Esophagus muscularis mucosa (tissue), 4 donors: ENCODE data around the gene GMPPB.

Experiments used
- EP300 ChIP-seq: sonication (generic); formaldehyde crosslinking; IDR thresholded peaks from one replicate; pipeline ENCODE4 v1.6.1; 2017; ENCODE audit warnings: antibody characterized with exemption
- POLR2A ChIP-seq: fragments of 450-650 bp; IDR thresholded peaks from one replicate; pipeline ENCODE4 v1.6.1; 2017; ENCODE audit warnings: antibody characterized with exemption, moderate library complexity, mild to moderate bottlenecking, low read depth
- TF ChIP-seq, protein P1 (sequence below), 3 experiments: fragments of 200-600 bp in 2 of 3; fragments of 450-650 bp in 1 of 3; sonication (generic) in 2 of 3; IDR thresholded peaks; one replicate each; pipeline ENCODE4 v1.5.1; 2017 to 2019; ENCODE audit warnings: antibody characterized with exemption in 3 of 3, mild to moderate bottlenecking in 2 of 3, moderate library complexity in 1 of 3

DNA sequence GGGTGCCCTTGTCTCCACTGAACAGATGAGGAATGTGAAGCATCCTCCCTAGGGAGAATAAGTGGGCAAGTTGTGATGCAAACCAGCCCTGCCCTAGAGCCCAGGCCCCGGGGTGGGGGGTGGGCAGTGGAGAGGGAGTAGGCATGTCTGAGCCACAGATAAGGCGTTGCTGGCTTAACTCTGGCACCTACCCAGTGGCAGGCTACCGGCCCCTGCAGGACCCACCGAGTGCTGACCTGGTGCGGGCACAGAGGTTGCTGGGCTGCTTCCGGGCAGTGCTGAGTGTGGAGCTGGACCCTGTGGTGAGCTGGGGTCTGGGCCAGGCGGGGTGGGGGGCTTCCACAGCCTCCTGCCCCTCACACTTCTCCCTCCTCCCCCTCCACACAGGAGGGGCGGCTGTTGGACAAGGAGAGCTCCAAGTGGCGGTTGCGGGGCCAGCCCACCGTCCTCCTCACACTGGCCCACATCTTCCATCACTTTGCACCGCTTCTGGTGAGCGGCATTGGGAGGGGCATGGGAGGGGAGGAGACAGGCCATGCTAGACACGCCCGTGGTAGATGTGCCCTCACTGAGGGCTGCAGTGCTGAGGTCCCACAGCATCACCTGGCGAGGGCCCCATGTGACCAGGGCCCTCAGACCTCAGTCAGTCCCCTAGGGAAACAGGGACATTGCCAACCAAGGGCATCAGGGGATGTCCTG, 24.3 kb downstream of the GMPPB start:
- TF ChIP-seq, protein P1, sequence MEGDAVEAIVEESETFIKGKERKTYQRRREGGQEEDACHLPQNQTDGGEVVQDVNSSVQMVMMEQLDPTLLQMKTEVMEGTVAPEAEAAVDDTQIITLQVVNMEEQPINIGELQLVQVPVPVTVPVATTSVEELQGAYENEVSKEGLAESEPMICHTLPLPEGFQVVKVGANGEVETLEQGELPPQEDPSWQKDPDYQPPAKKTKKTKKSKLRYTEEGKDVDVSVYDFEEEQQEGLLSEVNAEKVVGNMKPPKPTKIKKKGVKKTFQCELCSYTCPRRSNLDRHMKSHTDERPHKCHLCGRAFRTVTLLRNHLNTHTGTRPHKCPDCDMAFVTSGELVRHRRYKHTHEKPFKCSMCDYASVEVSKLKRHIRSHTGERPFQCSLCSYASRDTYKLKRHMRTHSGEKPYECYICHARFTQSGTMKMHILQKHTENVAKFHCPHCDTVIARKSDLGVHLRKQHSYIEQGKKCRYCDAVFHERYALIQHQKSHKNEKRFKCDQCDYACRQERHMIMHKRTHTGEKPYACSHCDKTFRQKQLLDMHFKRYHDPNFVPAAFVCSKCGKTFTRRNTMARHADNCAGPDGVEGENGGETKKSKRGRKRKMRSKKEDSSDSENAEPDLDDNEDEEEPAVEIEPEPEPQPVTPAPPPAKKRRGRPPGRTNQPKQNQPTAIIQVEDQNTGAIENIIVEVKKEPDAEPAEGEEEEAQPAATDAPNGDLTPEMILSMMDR (IDR thresholded peaks at IDR 0.05), result no peak
- TF ChIP-seq POLR2A (no peak), EP300 (no peak)
